Sigmoid colon (tissue), 7 donors: ENCODE measurements around the gene POLD1. TPM values are rescaled to one million over a fixed set of nuclear protein-coding genes. Genes with fewer than 3 reads are reported as not detected.

Source experiments
- DNase-seq: peaks from one replicate; pipeline ENCODE4 v3.0.0-alpha.2; 2019
- H3K27ac ChIP-seq, 4 donors: fragments of 200-600 bp; sonication (generic); one replicate each; pipeline ENCODE4 v1.5.1; 2016 to 2019; ENCODE audit warnings: mild to moderate bottlenecking in 1 of 4
- H3K27me3 ChIP-seq, 3 donors: fragments of 200-600 bp; sonication (generic); one replicate each; pipeline ENCODE4 v1.5.1; 2019; ENCODE audit warnings: mild to moderate bottlenecking in 1 of 3
- H3K36me3 ChIP-seq, 4 donors: fragments of 200-600 bp; sonication (generic); one replicate each; pipeline ENCODE4 v1.5.1; 2016 to 2019
- H3K4me1 ChIP-seq, 4 donors: fragments of 200-600 bp; sonication (generic); one replicate each; pipeline ENCODE4 v1.5.1; 2017 to 2019
- H3K4me3 ChIP-seq, 4 donors: fragments of 200-600 bp; sonication (generic); one replicate each; pipeline ENCODE4 v1.5.1; 2017 to 2019; ENCODE audit warnings: mild to moderate bottlenecking in 2 of 4, moderate library complexity in 1 of 4
- H3K9me3 ChIP-seq, 4 donors: fragments of 200-600 bp in 3 of 4; sonication (generic) in 3 of 4; one replicate each; pipeline versions ENCODE4 v1.5.1 to v1.6.1; 2013 to 2019
- EP300 ChIP-seq, 4 donors: sonication (generic); formaldehyde crosslinking; IDR thresholded peaks; one replicate each; pipeline ENCODE4 v1.6.1; 2017; ENCODE audit warnings: antibody characterized with exemption in 4 of 4
- POLR2A ChIP-seq, 2 donors: fragments of 450-650 bp; IDR thresholded peaks; one replicate each; pipeline ENCODE4 v1.6.1; 2016; ENCODE audit warnings: antibody characterized with exemption in 2 of 2, mild to moderate bottlenecking in 2 of 2, moderate library complexity in 2 of 2
- POLR2AphosphoS5 ChIP-seq, 4 donors: sonication (generic); formaldehyde crosslinking; IDR thresholded peaks; one replicate each; pipeline ENCODE4 v1.6.1; 2017; ENCODE audit warnings: antibody characterized with exemption in 4 of 4
- WGBS, 2 donors: extraction: QIAGEN DNeasy Blood & Tissue Kit; methylation state at CpG; one replicate each; pipeline ENCODE4 v1.1.7; 2013; 5-methylcytosine and 5-hydroxymethylcytosine counted together
- intact Hi-C: fragments of 100-400 bp; cut with DNase I; formaldehyde crosslinking; loops from one replicate; pipeline ENCODE4 v1.15.1; 2023
- polyA plus RNA-seq, 3 donors: library from polyadenylated mRNA; stranded (reverse); fragments of 200-250 nt; gene quantifications; one replicate each; pipeline ENCODE4 v1.2.3, GENCODE V29; 2013
- total RNA-seq, 4 donors: library from RNA; depleted of rRNA; stranded (reverse); fragments of >200 nt; gene quantifications; one replicate each; pipeline ENCODE4 v1.1.0, GENCODE V29; 2016
- TF ChIP-seq, protein P1 (sequence below), 4 experiments: fragments of 450-650 bp in 3 of 4; fragments of 200-600 bp in 1 of 4; IDR thresholded peaks; one replicate each; pipeline ENCODE4 v1.5.1; 2016 to 2019; ENCODE audit warnings: antibody characterized with exemption in 4 of 4, mild to moderate bottlenecking in 3 of 4, moderate library complexity in 2 of 4
- donor health status: healthy with polysubstance abuse.
- donor health status: Bipolar disorder and iron deficiency.
- donor health status: healthy.

Gene POLD1
- total and polyA plus RNA-seq, 7 donors, result 9.6 to 44.2 (median 10.8) TPM

GRCh38 chr19:50415661-50416033, 31.5 kb downstream of the POLD1 start:
- intact Hi-C loops, result loop anchor here (1.0 kb wide), 1 partner anchor 59 kb away; no protein-coding TSS in a partner anchor
- H3K27ac ChIP-seq, result no peak overlapping the region
- DNase-seq, result no peak
- H3K36me3 ChIP-seq, result no peaks in the 10 kb centered on the region
- H3K9me3 ChIP-seq, result no peaks in the 10 kb centered on the region
- peaks cover 0 to 9% (median 7%) of the 10 kb centered on the region in 4 donors for H3K4me1 ChIP-seq
- TF ChIP-seq, protein P1, sequence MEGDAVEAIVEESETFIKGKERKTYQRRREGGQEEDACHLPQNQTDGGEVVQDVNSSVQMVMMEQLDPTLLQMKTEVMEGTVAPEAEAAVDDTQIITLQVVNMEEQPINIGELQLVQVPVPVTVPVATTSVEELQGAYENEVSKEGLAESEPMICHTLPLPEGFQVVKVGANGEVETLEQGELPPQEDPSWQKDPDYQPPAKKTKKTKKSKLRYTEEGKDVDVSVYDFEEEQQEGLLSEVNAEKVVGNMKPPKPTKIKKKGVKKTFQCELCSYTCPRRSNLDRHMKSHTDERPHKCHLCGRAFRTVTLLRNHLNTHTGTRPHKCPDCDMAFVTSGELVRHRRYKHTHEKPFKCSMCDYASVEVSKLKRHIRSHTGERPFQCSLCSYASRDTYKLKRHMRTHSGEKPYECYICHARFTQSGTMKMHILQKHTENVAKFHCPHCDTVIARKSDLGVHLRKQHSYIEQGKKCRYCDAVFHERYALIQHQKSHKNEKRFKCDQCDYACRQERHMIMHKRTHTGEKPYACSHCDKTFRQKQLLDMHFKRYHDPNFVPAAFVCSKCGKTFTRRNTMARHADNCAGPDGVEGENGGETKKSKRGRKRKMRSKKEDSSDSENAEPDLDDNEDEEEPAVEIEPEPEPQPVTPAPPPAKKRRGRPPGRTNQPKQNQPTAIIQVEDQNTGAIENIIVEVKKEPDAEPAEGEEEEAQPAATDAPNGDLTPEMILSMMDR (IDR thresholded peaks at IDR 0.05), result no peak
- TF ChIP-seq EP300 (IDR thresholded peaks at IDR 0.05) (no peak), POLR2A (IDR thresholded peaks at IDR 0.05) (no peak), POLR2AphosphoS5 (IDR thresholded peaks at IDR 0.05) (no peak)
- H3K4me3 ChIP-seq, result no peak overlapping the region
- 31 to 54% methylated on average over 22 of the region's 22 CpGs for WGBS, 2 donors
- H3K27me3 ChIP-seq, result peaks cover 17 to 42% (median 36%) of the 10 kb centered on the region in 3 donors

- Histone ChIP-seq H3K4me1 (peaks cover 0 to 9% (median 7%) of the 10 kb centered on the region in 4 donors), H3K9me3 (no peaks in the 10 kb centered on the region), H3K27me3 (peaks cover 17 to 49% (median 41%) of the 10 kb centered on the region in 3 donors), H3K36me3 (no peaks in the 10 kb centered on the region), H3K4me3 (no peak overlapping the region), H3K27ac (no peak overlapping the region)
- no peak for DNase-seq
- intact Hi-C loops, result no loop called here
- WGBS, 2 donors, result 62 to 84% methylated on average over 35 of the region's 35 CpGs
- TF ChIP-seq, protein P1 (IDR thresholded peaks at IDR 0.05), result no peak
- TF ChIP-seq POLR2A (IDR thresholded peaks at IDR 0.05) (no peak), POLR2AphosphoS5 (IDR thresholded peaks at IDR 0.05) (no peak), EP300 (IDR thresholded peaks at IDR 0.05) (no peak)
Measured at GRCh38 chr19:50416034-50416977, 32.2 kb downstream of the POLD1 start.

GRCh38 chr19:50417111-50418081, 33.2 kb downstream of the POLD1 start:
- H3K9me3 ChIP-seq, result no peaks in the 10 kb centered on the region
- DNase-seq, result no peak
- 15 to 54% methylated on average over 42 of the region's 42 CpGs for WGBS, 2 donors
- TF ChIP-seq EP300 (IDR thresholded peaks at IDR 0.05) (no peak), POLR2AphosphoS5 (IDR thresholded peaks at IDR 0.05) (no peak), POLR2A (IDR thresholded peaks at IDR 0.05) (no peak)
- TF ChIP-seq, protein P1 (IDR thresholded peaks at IDR 0.05), result no peak
- no peak overlapping the region for H3K4me3 ChIP-seq
- no peaks in the 10 kb centered on the region for H3K36me3 ChIP-seq
- peaks cover 17 to 60% (median 52%) of the 10 kb centered on the region in 3 donors for H3K27me3 ChIP-seq
- H3K4me1 ChIP-seq, result peaks cover 0 to 9% (median 7%) of the 10 kb centered on the region in 4 donors
- intact Hi-C loops, result no loop called here
- H3K27ac ChIP-seq, result no peak overlapping the region

GRCh38 chr19:50418176-50419021, 34.3 kb downstream of the POLD1 start, which contains the start of gene SPIB:
TSS of gene SPIB (plus strand) at chr19:50418938. CDS start at chr19:50418963, 25 bp downstream.
- DNase-seq, result no peak
- TF ChIP-seq POLR2AphosphoS5 (IDR thresholded peaks at IDR 0.05) (no peak), POLR2A (IDR thresholded peaks at IDR 0.05) (no peak)
- intact Hi-C loops, result no loop called here
- H3K9me3 ChIP-seq, result no peaks in the 10 kb centered on the region
- peaks cover 0 to 9% (median 7%) of the 10 kb centered on the region in 4 donors for H3K4me1 ChIP-seq
- peaks cover 19 to 68% (median 59%) of the 10 kb centered on the region in 3 donors for H3K27me3 ChIP-seq
- 8 to 22% methylated on average over 34 of the region's 34 CpGs for WGBS, 2 donors
- H3K27ac ChIP-seq, result no peak within 1 kb of the TSS
- H3K36me3 ChIP-seq, result no peaks in the 10 kb centered on the region
- no peak within 1 kb of the TSS for H3K4me3 ChIP-seq
